Suprapubic skin (tissue), 4 donors: ENCODE data around the gene ACOT7. TPM values are rescaled to one million over a fixed set of nuclear protein-coding genes. Genes with fewer than 3 reads are reported as not detected.
A peak's percentile ranks its signal among the peaks of the same experiment; 100 is the strongest.

Experiments
- DNase-seq, 2 donors: peaks; one replicate each; pipeline ENCODE4 v3.0.0-alpha.2; 2019; ENCODE audit warnings: low spot score in 2 of 2
- H3K27ac ChIP-seq: fragments of 200-600 bp; sonication (generic); one replicate; pipeline ENCODE4 v1.5.1; 2019
- H3K27me3 ChIP-seq: fragments of 200-600 bp; sonication (generic); one replicate; pipeline ENCODE4 v1.5.1; 2019
- H3K36me3 ChIP-seq: fragments of 200-600 bp; sonication (generic); one replicate; pipeline ENCODE4 v1.5.1; 2019
- H3K4me1 ChIP-seq: fragments of 200-600 bp; sonication (generic); one replicate; pipeline ENCODE4 v1.5.1; 2019
- H3K4me3 ChIP-seq: fragments of 200-600 bp; sonication (generic); one replicate; pipeline ENCODE4 v1.5.1; 2019; ENCODE audit warnings: mild to moderate bottlenecking
- H3K9me3 ChIP-seq: fragments of 200-600 bp; sonication (generic); one replicate; pipeline ENCODE4 v1.5.1; 2019
- CTCF ChIP-seq, 2 donors: fragments of 200-600 bp in 1 of 2; fragments of 450-650 bp in 1 of 2; sonication (generic) in 1 of 2; IDR thresholded peaks; one replicate each; pipeline ENCODE4 v1.5.1; 2016 to 2019; ENCODE audit warnings: antibody characterized with exemption in 2 of 2, mild to moderate bottlenecking in 1 of 2, moderate library complexity in 1 of 2
- EP300 ChIP-seq: sonication (generic); formaldehyde crosslinking; IDR thresholded peaks from one replicate; pipeline ENCODE4 v1.6.1; 2017; ENCODE audit warnings: antibody characterized with exemption
- POLR2A ChIP-seq, 2 donors: fragments of 450-650 bp; IDR thresholded peaks; one replicate each; pipeline ENCODE4 v1.6.1; 2017; ENCODE audit warnings: antibody characterized with exemption in 2 of 2, mild to moderate bottlenecking in 2 of 2, moderate library complexity in 2 of 2
- POLR2AphosphoS5 ChIP-seq, 3 donors: sonication (generic); formaldehyde crosslinking; IDR thresholded peaks; one replicate each; pipeline ENCODE4 v1.6.1; 2017; ENCODE audit warnings: antibody characterized with exemption in 3 of 3
- WGBS: methylation state at CpG from one replicate; pipeline ENCODE4 v1.1.5; 2018; 5-methylcytosine and 5-hydroxymethylcytosine counted together
- total RNA-seq, 4 donors: library from RNA; depleted of rRNA; stranded (reverse); fragments of >200 nt; gene quantifications; one replicate each; pipeline ENCODE4 v1.1.0, GENCODE V29; 2016

The ACOT7 gene
- total RNA-seq, 4 donors from 2014 or later: 8.4 to 40.5 (median 26.7) TPM

- Histone ChIP-seq H3K27ac (peak overlapping the region; percentile 80), H3K36me3 (no peaks in the 10 kb centered on the region), H3K9me3 (no peaks in the 10 kb centered on the region), H3K27me3 (no peaks in the 10 kb centered on the region), H3K4me3 (no peak overlapping the region), H3K4me1 (peaks cover 50% of the 10 kb centered on the region)
- DNase-seq: no peak
- 88% methylated on average over 9 of the region's 9 CpGs for WGBS
- TF ChIP-seq CTCF (IDR thresholded peaks at IDR 0.05): no peak
- TF ChIP-seq POLR2AphosphoS5 (IDR thresholded peaks at IDR 0.05): no peak
- TF ChIP-seq POLR2A (IDR thresholded peaks at IDR 0.05): no peak
- TF ChIP-seq EP300: no peak
These were observed 33.0 kb downstream of the ACOT7 start for GRCh38 chr1:6360517-6361070.

- H3K4me1 ChIP-seq: peaks cover 52% of the 10 kb centered on the region
- no peak for DNase-seq
- H3K27ac ChIP-seq: peak overlapping the region; percentile 80
- H3K9me3 ChIP-seq: no peaks in the 10 kb centered on the region
- WGBS: 86% methylated on average over 5 of the region's 9 CpGs
- TF ChIP-seq POLR2AphosphoS5 (IDR thresholded peaks at IDR 0.05): no peak
- no peak for TF ChIP-seq CTCF (IDR thresholded peaks at IDR 0.05)
- no peak for TF ChIP-seq POLR2A (IDR thresholded peaks at IDR 0.05)
- no peak for TF ChIP-seq EP300
- H3K27me3 ChIP-seq: no peaks in the 10 kb centered on the region
- H3K4me3 ChIP-seq: no peak overlapping the region
- no peaks in the 10 kb centered on the region for H3K36me3 ChIP-seq
These were observed 33.5 kb downstream of the ACOT7 start for GRCh38 chr1:6360117-6360496.

GRCh38 chr1:6359216-6360116 lies 34.1 kb downstream of the ACOT7 start:
- TF ChIP-seq EP300 (no peak), POLR2AphosphoS5 (IDR thresholded peaks at IDR 0.05) (no peak), CTCF (IDR thresholded peaks at IDR 0.05) (no peak), POLR2A (IDR thresholded peaks at IDR 0.05) (no peak)
- peak overlapping the region; percentile 80 for H3K27ac ChIP-seq
- WGBS: 29% methylated on average over 11 of the region's 13 CpGs
- peak overlapping the region; percentile 16 for H3K4me3 ChIP-seq
- H3K4me1 ChIP-seq: peaks cover 56% of the 10 kb centered on the region
- no peaks in the 10 kb centered on the region for H3K27me3 ChIP-seq
- H3K36me3 ChIP-seq: no peaks in the 10 kb centered on the region
- DNase-seq: no peak
- no peaks in the 10 kb centered on the region for H3K9me3 ChIP-seq

GRCh38 chr1:6358757-6359201 lies 34.8 kb downstream of the ACOT7 start:
- no peaks in the 10 kb centered on the region for H3K36me3 ChIP-seq
- DNase-seq: no peak
- no CpG with 5 or more reads among the region's 10 CpGs for WGBS
- peaks cover 63% of the 10 kb centered on the region for H3K4me1 ChIP-seq
- peak overlapping the region; percentile 80 for H3K27ac ChIP-seq
- H3K9me3 ChIP-seq: no peaks in the 10 kb centered on the region
- H3K4me3 ChIP-seq: no peak overlapping the region
- no peaks in the 10 kb centered on the region for H3K27me3 ChIP-seq
- TF ChIP-seq POLR2AphosphoS5 (IDR thresholded peaks at IDR 0.05) (peak in 1 of 3 donors; percentile 16), EP300 (no peak)

- Histone ChIP-seq H3K4me3 (no peak overlapping the region), H3K9me3 (no peaks in the 10 kb centered on the region), H3K27me3 (no peaks in the 10 kb centered on the region), H3K36me3 (no peaks in the 10 kb centered on the region), H3K27ac (peak overlapping the region; percentile 80), H3K4me1 (peaks cover 65% of the 10 kb centered on the region)
- no peak for DNase-seq
- TF ChIP-seq POLR2A (IDR thresholded peaks at IDR 0.05) (no peak), CTCF (IDR thresholded peaks at IDR 0.05) (no peak), POLR2AphosphoS5 (IDR thresholded peaks at IDR 0.05) (no peak)
- WGBS: 51% methylated on average over 10 of the region's 10 CpGs
These were observed 35.4 kb downstream of the ACOT7 start for GRCh38 chr1:6358144-6358624.
